Activated naive CD8-positive, alpha-beta T cell (primary cell): ENCODE results near the gene KLHL1.

ENCODE experiments used
- H3K27ac Mint-ChIP-seq: one replicate; pipeline ENCODE4 v1.8.0; 2021; ENCODE audit warnings: mixed read lengths
- H3K27me3 Mint-ChIP-seq: one replicate; pipeline ENCODE4 v1.8.0; 2021; ENCODE audit warnings: mixed read lengths
- H3K36me3 Mint-ChIP-seq: one replicate; pipeline ENCODE4 v1.8.0; 2021; ENCODE audit warnings: mixed read lengths
- H3K4me1 Mint-ChIP-seq: one replicate; pipeline ENCODE4 v1.8.0; 2021; ENCODE audit warnings: low read depth, mixed read lengths
- H3K4me3 Mint-ChIP-seq: one replicate; pipeline ENCODE4 v1.8.0; 2021; ENCODE audit warnings: mild to moderate bottlenecking, mixed read lengths
- H3K9me3 Mint-ChIP-seq: one replicate; pipeline ENCODE4 v1.8.0; 2021; ENCODE audit warnings: low read depth, mixed read lengths

Gene KLHL1

GRCh38 chr13:69955271-69955670, 153.0 kb downstream of the KLHL1 start:
- Mint-ChIP-seq H3K27me3 (no peaks in the 10 kb centered on the region), H3K27ac (no peak overlapping the region), H3K4me3 (no peak overlapping the region), H3K9me3 (peaks cover 22% of the 10 kb centered on the region), H3K4me1 (no peaks in the 10 kb centered on the region), H3K36me3 (no peaks in the 10 kb centered on the region)

DNA sequence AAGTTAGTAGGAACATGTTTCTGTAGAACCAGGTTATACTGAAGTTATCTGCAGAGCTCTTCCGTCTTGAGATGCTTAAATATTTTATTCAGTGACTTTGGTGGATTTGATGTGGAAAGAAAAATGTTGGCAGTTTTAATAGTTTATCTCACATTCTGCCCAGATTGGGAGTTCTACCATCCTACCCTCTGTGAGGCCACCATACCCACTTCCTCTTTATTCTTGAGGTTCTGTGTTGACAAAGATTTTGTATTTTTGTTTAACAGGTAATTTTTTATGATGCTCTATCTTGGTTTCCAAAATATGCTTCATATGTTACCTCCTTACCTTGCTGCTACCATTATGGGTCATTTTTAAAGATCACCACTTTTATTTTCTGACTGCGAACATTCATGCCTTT, 156.8 kb downstream of the KLHL1 start:
- Mint-ChIP-seq H3K4me1 (no peaks in the 10 kb centered on the region), H3K4me3 (no peak overlapping the region), H3K27ac (no peak overlapping the region), H3K9me3 (peaks cover 14% of the 10 kb centered on the region), H3K27me3 (no peaks in the 10 kb centered on the region), H3K36me3 (no peaks in the 10 kb centered on the region)

DNA sequence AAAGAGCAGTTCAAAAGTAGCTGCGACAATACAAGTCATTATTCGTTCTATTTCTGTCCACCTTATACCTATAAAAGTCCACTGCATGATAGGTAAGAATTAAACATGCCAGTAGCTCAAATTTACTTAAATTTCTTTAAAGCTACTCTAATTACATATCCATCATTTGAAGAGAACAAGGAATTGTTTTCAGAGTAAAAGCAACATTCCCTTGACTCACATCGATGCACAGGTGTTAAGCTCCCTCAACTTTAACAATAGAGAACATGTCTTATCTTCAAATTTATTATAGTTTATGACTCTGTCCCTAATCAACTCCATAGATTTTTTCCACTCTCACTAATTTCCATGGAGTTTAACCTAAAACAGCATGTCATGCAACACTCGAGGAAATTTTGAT, 158.1 kb downstream of the KLHL1 start:
- Mint-ChIP-seq H3K27ac (no peak overlapping the region), H3K9me3 (peaks cover 16% of the 10 kb centered on the region), H3K4me1 (no peaks in the 10 kb centered on the region), H3K27me3 (no peaks in the 10 kb centered on the region), H3K4me3 (no peak overlapping the region), H3K36me3 (no peaks in the 10 kb centered on the region)

GRCh38 chr13:69948016-69948415, 160.2 kb downstream of the KLHL1 start:
- Mint-ChIP-seq H3K27ac (no peak overlapping the region), H3K4me3 (no peak overlapping the region), H3K36me3 (no peaks in the 10 kb centered on the region), H3K9me3 (peaks cover 21% of the 10 kb centered on the region), H3K4me1 (no peaks in the 10 kb centered on the region), H3K27me3 (no peaks in the 10 kb centered on the region)

DNA sequence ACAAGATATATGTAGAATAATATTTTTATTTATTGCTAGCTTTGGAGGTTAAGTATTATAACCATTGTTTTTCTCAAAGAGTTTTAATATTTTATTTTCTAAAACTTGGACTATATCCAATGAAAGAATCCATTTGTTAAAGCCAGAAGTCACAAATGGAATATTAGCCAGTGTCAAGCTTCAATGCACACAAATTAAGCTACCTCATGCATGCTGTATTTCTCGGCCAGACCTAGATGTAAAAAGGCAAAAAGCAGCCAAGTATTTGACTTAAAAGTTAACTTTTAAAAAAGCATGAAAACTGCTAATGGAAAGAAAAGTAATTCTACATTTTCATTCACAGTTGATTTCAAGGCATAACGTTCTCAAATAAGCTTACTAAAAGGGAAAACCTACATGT, 160.7 kb downstream of the KLHL1 start:
- Mint-ChIP-seq H3K27ac (no peak overlapping the region), H3K4me1 (no peaks in the 10 kb centered on the region), H3K36me3 (no peaks in the 10 kb centered on the region), H3K4me3 (no peak overlapping the region), H3K27me3 (no peaks in the 10 kb centered on the region), H3K9me3 (peaks cover 21% of the 10 kb centered on the region)

DNA sequence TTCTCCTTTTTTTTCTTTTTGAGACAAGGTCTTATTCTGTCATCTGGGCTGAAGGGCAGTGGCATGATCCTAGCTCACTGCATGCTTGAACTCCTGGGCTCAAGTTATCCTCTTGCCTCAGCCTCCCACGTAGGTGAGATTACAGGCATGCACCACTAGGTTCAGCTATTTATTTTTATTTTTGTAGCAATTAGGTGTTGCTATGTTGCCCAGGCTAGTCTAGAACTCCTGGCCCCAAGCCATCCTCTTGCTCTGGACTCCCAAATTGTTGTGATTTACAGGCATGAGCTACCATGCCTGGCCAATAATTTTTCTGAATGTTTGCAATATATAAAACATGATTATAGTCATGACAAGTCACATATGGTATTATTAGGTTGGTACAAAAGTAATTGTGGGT, 161.7 kb downstream of the KLHL1 start:
- no peaks in the 10 kb centered on the region for H3K4me1 Mint-ChIP-seq
- no peaks in the 10 kb centered on the region for H3K27me3 Mint-ChIP-seq
- H3K36me3 Mint-ChIP-seq = no peaks in the 10 kb centered on the region
- no peak overlapping the region for H3K27ac Mint-ChIP-seq
- H3K4me3 Mint-ChIP-seq = no peak overlapping the region
- peaks cover 18% of the 10 kb centered on the region for H3K9me3 Mint-ChIP-seq

DNA sequence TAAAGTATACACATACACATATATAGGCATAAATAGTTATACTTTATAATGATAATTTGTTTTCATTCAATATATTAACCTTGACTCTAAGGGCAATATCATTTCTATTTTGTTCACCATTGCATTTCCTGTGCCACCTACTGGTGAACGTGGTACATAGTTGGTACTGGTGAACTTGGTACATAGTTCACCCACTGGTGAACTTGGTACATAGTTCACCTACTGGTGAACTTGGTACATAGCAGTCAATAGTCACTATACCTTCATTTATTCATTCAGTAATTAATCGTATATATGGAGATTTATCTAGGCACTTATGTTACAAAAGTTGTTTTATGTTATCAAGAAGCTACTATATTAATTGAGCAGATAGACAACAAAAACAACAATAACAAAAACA, 173.2 kb downstream of the KLHL1 start:
- Mint-ChIP-seq H3K27ac (no peak overlapping the region), H3K36me3 (no peaks in the 10 kb centered on the region), H3K27me3 (no peaks in the 10 kb centered on the region), H3K9me3 (peaks cover 15% of the 10 kb centered on the region), H3K4me3 (no peak overlapping the region), H3K4me1 (no peaks in the 10 kb centered on the region)

- Mint-ChIP-seq H3K4me1 (no peaks in the 10 kb centered on the region), H3K9me3 (peaks cover 4% of the 10 kb centered on the region)
These were observed 180.0 kb downstream of the KLHL1 start for GRCh38 chr13:69928262-69928661.

GRCh38 chr13:69921156-69921555, 187.1 kb downstream of the KLHL1 start:
- H3K9me3 Mint-ChIP-seq = peaks cover 10% of the 10 kb centered on the region
- H3K4me1 Mint-ChIP-seq = no peaks in the 10 kb centered on the region
- no peaks in the 10 kb centered on the region for H3K36me3 Mint-ChIP-seq
- H3K27me3 Mint-ChIP-seq = no peaks in the 10 kb centered on the region
- no peak overlapping the region for H3K4me3 Mint-ChIP-seq
- no peak overlapping the region for H3K27ac Mint-ChIP-seq

More at GRCh38 chr13:69928262-69928661, 180.0 kb downstream of the KLHL1 start:
- Mint-ChIP-seq H3K36me3 (no peaks in the 10 kb centered on the region), H3K4me3 (no peak overlapping the region), H3K27ac (no peak overlapping the region), H3K27me3 (no peaks in the 10 kb centered on the region)

DNA sequence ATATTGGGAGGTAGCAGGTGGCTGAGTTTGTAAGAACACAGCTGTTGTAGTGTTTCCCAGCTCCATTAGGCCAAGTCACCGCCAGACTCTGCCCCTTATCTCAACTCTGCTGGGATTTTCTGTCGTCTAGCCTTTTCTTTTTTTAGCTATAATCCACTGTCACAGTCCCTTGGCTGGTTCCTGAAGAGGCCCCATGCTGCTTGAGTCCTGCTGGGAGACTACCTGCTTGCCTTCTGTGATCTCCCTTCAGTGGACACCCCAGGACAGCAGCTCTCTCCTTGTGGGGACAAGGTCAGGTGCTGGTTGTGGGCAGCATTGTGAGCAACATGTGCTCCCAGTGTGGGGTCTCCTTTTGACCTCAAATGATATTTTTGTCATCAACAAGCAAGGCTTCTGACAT, 195.6 kb downstream of the KLHL1 start:
- no peak overlapping the region for H3K4me3 Mint-ChIP-seq
- no peak overlapping the region for H3K27ac Mint-ChIP-seq
- H3K27me3 Mint-ChIP-seq = no peaks in the 10 kb centered on the region
- H3K9me3 Mint-ChIP-seq = peaks cover 3% of the 10 kb centered on the region
- no peaks in the 10 kb centered on the region for H3K4me1 Mint-ChIP-seq
- H3K36me3 Mint-ChIP-seq = no peaks in the 10 kb centered on the region

DNA sequence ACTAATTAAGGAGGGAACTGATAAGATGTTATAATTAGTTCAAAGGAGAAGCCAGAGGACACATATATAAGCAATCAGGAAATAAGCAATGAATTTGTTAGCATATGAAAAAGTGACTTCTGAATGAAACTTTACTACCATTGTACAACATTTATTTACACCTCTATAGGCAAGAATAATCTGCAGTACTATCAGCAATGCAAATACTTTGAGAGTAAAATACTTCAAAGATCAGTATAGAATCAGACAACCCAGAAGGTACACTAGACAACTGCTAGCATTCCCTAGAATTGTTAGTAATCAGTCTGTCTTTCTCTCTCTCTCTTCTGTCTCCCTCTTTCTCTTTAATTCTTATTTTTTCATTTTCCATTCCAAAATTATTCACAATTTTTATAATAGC, 197.5 kb downstream of the KLHL1 start:
- no peaks in the 10 kb centered on the region for H3K27me3 Mint-ChIP-seq
- no peak overlapping the region for H3K27ac Mint-ChIP-seq
- H3K4me3 Mint-ChIP-seq = no peak overlapping the region
- H3K36me3 Mint-ChIP-seq = no peaks in the 10 kb centered on the region
- H3K9me3 Mint-ChIP-seq = peaks cover 3% of the 10 kb centered on the region
- H3K4me1 Mint-ChIP-seq = no peaks in the 10 kb centered on the region

- H3K4me1 Mint-ChIP-seq = no peaks in the 10 kb centered on the region
- H3K4me3 Mint-ChIP-seq = no peak overlapping the region
- H3K9me3 Mint-ChIP-seq = peaks cover 7% of the 10 kb centered on the region
- no peaks in the 10 kb centered on the region for H3K27me3 Mint-ChIP-seq
- no peaks in the 10 kb centered on the region for H3K36me3 Mint-ChIP-seq
- no peak overlapping the region for H3K27ac Mint-ChIP-seq
These were observed 203.5 kb downstream of the KLHL1 start for GRCh38 chr13:69904784-69905183.

DNA sequence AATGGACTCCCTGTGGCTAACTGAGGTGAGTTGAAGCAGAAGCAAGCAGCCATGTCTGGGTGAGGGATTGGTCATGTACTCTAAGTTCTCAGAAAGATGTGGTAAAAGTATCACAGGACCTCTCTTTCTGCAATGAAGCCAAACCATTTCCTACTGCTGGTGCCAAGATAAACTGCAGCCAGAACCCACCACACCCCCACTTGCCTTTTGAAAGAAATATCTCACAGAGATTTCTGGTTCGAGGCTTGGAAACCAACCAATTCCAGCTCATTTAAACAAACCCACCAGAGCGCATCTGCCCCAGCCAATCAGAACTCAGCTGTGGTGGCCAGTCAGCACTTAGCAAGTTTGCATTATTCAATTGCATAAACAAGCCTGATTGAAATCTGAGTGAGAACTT, 205.2 kb downstream of the KLHL1 start:
- Mint-ChIP-seq H3K9me3 (peaks cover 13% of the 10 kb centered on the region), H3K4me3 (no peak overlapping the region), H3K27ac (no peak overlapping the region), H3K36me3 (no peaks in the 10 kb centered on the region), H3K4me1 (no peaks in the 10 kb centered on the region), H3K27me3 (no peaks in the 10 kb centered on the region)

- no peaks in the 10 kb centered on the region for H3K36me3 Mint-ChIP-seq
- peaks cover 5% of the 10 kb centered on the region for H3K9me3 Mint-ChIP-seq
- no peaks in the 10 kb centered on the region for H3K27me3 Mint-ChIP-seq
- no peaks in the 10 kb centered on the region for H3K4me1 Mint-ChIP-seq
- no peak overlapping the region for H3K4me3 Mint-ChIP-seq
- no peak overlapping the region for H3K27ac Mint-ChIP-seq
These were observed 225.8 kb downstream of the KLHL1 start for GRCh38 chr13:69882451-69882850.

DNA sequence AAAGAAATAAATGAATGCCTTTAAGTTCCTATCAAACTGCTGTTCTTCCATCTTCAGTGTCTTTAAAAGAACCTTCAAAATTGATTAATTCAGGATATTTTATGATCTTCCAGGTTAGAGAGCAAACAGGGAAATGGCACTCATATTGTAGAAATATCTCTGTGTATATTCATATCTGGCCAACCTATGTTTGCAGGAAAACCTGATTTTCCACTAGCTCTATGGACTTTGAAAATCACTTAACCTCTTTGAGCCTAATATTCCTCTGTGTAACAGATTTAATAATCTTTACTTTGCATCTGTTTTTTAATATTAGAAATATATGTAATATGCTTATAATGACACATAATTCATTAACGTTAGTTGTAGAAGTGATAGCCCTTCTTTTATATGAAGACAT, 228.3 kb downstream of the KLHL1 start:
- H3K4me1 Mint-ChIP-seq = no peaks in the 10 kb centered on the region

GRCh38 chr13:69872321-69873047, 235.8 kb downstream of the KLHL1 start:
- no peak overlapping the region for H3K4me3 Mint-ChIP-seq
- no peaks in the 10 kb centered on the region for H3K9me3 Mint-ChIP-seq
- no peaks in the 10 kb centered on the region for H3K36me3 Mint-ChIP-seq
- no peak overlapping the region for H3K27ac Mint-ChIP-seq
- no peaks in the 10 kb centered on the region for H3K4me1 Mint-ChIP-seq
- H3K27me3 Mint-ChIP-seq = no peaks in the 10 kb centered on the region

More for the DNA sequence above, 228.3 kb downstream of the KLHL1 start:
- H3K36me3 Mint-ChIP-seq = no peaks in the 10 kb centered on the region
- H3K4me3 Mint-ChIP-seq = no peak overlapping the region
- H3K9me3 Mint-ChIP-seq = no peaks in the 10 kb centered on the region
- H3K27me3 Mint-ChIP-seq = no peaks in the 10 kb centered on the region
- H3K27ac Mint-ChIP-seq = no peak overlapping the region
